Measurements from ENCODE around the gene POMT2. TPM values are rescaled to one million over a fixed set of nuclear protein-coding genes. Genes with fewer than 3 reads are reported as not detected.

Gene POMT2
- total RNA-seq, 1 experiment from 2014 or later, result 30.4 TPM

GRCh38 chr14:77249286-77249685, 71.4 kb downstream of the POMT2 start:
- Mint-ChIP-seq H3K27me3 (ENCODE audit: insufficient read depth, unreplicated experiment) (no peaks in the 10 kb centered on the region), H3K4me3 (ENCODE audit: unreplicated experiment) (no peak overlapping the region), H3K36me3 (ENCODE audit: insufficient read depth, unreplicated experiment) (no peaks in the 10 kb centered on the region), H3K27ac (ENCODE audit: unreplicated experiment) (no peak overlapping the region), H3K9me3 (ENCODE audit: unreplicated experiment) (no peaks in the 10 kb centered on the region), H3K4me1 (ENCODE audit: low read depth, unreplicated experiment) (no peaks in the 10 kb centered on the region)
- no TSS peak for BruUV-seq (replicated peaks)
- ChIA-PET CTCF (no interaction called here), POLR2A (no interaction called here)
- intact Hi-C loops (cut with micrococcal nuclease; ENCODE audit: unreplicated experiment), result no loop called here
- no peak overlapping the region for H3K4me3 ChIP-seq (ENCODE audit: low read depth, low read length)
- no peaks in the 10 kb centered on the region for H3K27me3 ChIP-seq (replicated peaks; ENCODE audit: control insufficient read depth, insufficient read depth, low read length)
- H3K4me1 ChIP-seq, result no peaks in the 10 kb centered on the region
- no peak for TF ChIP-seq CTCF (IDR thresholded peaks at IDR 0.05; ENCODE audit: insufficient read depth in 1 of 2, low read depth in 1 of 2, low read length in 1 of 2, severe bottlenecking in 1 of 2, unreplicated experiment in 1 of 2)
- H3K9me3 ChIP-seq, result no peaks in the 10 kb centered on the region
- DNase-seq, result no peak
- no peaks in the 10 kb centered on the region for H3K36me3 ChIP-seq (ENCODE audit: control insufficient read depth, insufficient read depth, low read length)

- TF ChIP-seq CTCF (IDR thresholded peaks at IDR 0.05; ENCODE audit: insufficient read depth in 1 of 2, low read depth in 1 of 2, low read length in 1 of 2, severe bottlenecking in 1 of 2, unreplicated experiment in 1 of 2), result no peak
- POLR2A ChIA-PET, result no interaction called here
- no peak overlapping the region for H3K27ac Mint-ChIP-seq (ENCODE audit: unreplicated experiment)
- intact Hi-C loops (cut with micrococcal nuclease; ENCODE audit: unreplicated experiment), result no loop called here
- no peaks in the 10 kb centered on the region for H3K36me3 ChIP-seq (ENCODE audit: control insufficient read depth, insufficient read depth, low read length)
- H3K4me1 Mint-ChIP-seq (ENCODE audit: low read depth, unreplicated experiment), result no peaks in the 10 kb centered on the region
- H3K9me3 Mint-ChIP-seq (ENCODE audit: unreplicated experiment), result no peaks in the 10 kb centered on the region
- H3K4me1 ChIP-seq, result no peaks in the 10 kb centered on the region
- H3K4me3 ChIP-seq (ENCODE audit: low read depth, low read length), result no peak overlapping the region
- H3K36me3 Mint-ChIP-seq (ENCODE audit: insufficient read depth, unreplicated experiment), result no peaks in the 10 kb centered on the region
- H3K4me3 Mint-ChIP-seq (ENCODE audit: unreplicated experiment), result no peak overlapping the region
- no peaks in the 10 kb centered on the region for H3K9me3 ChIP-seq
- H3K27me3 Mint-ChIP-seq (ENCODE audit: insufficient read depth, unreplicated experiment), result no peaks in the 10 kb centered on the region
- CTCF ChIA-PET, result no interaction called here
- no peak for DNase-seq
- no peaks in the 10 kb centered on the region for H3K27me3 ChIP-seq (replicated peaks; ENCODE audit: control insufficient read depth, insufficient read depth, low read length)
- no TSS peak for BruUV-seq (replicated peaks)
Measured at GRCh38 chr14:77248666-77249065, 72.0 kb downstream of the POMT2 start.

- BruUV-seq (replicated peaks), result no TSS peak
- Mint-ChIP-seq H3K4me1 (ENCODE audit: low read depth, unreplicated experiment) (no peaks in the 10 kb centered on the region), H3K9me3 (ENCODE audit: unreplicated experiment) (no peaks in the 10 kb centered on the region), H3K36me3 (ENCODE audit: insufficient read depth, unreplicated experiment) (no peaks in the 10 kb centered on the region), H3K27me3 (ENCODE audit: insufficient read depth, unreplicated experiment) (peaks cover 3% of the 10 kb centered on the region), H3K27ac (ENCODE audit: unreplicated experiment) (no peak overlapping the region), H3K4me3 (ENCODE audit: unreplicated experiment) (no peak overlapping the region)
- no peaks in the 10 kb centered on the region for H3K9me3 ChIP-seq
- ChIA-PET POLR2A (no interaction called here), CTCF (no interaction called here)
- no peaks in the 10 kb centered on the region for H3K4me1 ChIP-seq
- no peak for TF ChIP-seq CTCF (IDR thresholded peaks at IDR 0.05; ENCODE audit: insufficient read depth in 1 of 2, low read depth in 1 of 2, low read length in 1 of 2, severe bottlenecking in 1 of 2, unreplicated experiment in 1 of 2)
- intact Hi-C loops (cut with micrococcal nuclease; ENCODE audit: unreplicated experiment), result no loop called here
- no peaks in the 10 kb centered on the region for H3K27me3 ChIP-seq (replicated peaks; ENCODE audit: control insufficient read depth, insufficient read depth, low read length)
- DNase-seq, result no peak
- H3K4me3 ChIP-seq (ENCODE audit: low read depth, low read length), result no peak overlapping the region
- no peaks in the 10 kb centered on the region for H3K36me3 ChIP-seq (ENCODE audit: control insufficient read depth, insufficient read depth, low read length)
Measured at GRCh38 chr14:77246784-77247183, 73.9 kb downstream of the POMT2 start.
